ENCODE measurements around the gene KRT77.
"Not testable (repeated sequence)": the region's sequence is repeated elsewhere in the genome, so short reads cannot be mapped to it uniquely, and the experiment has no call there.

Gene KRT77

GRCh38 chr12:52673713-52674432 is 29.5 kb downstream of the KRT77 start:
- no peak for DNase-seq

GRCh38 chr12:52673217-52673616 is 30.1 kb downstream of the KRT77 start:
- DNase-seq = no peak

DNA sequence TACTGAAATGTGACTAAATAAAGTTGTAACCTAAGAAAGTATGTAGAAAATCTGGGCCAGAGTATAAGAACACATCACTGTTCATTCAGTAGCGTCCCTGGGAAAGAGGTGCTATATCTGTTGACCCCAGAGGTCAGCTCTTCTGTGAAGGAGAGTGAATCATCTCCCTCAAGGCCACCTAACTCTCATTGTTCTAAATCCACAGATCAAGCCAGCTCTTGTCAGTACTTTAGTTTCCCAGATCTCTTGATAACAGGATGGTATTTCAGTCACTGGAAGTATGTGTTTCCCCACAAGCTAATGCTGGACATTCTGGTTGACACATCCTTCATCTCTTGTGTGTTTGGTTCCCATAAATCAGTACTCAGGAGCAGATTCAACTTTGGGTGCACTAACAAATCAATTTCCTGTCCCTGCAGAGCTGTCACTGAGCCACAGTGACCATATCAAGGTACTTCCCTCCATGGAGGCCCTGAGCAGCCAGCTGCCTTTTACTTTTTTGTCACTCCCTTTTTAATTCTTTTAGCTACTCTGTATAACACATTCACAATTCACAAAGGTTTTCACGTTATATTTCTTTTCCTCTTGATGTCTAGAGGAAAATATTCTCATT is 30.9 kb downstream of the KRT77 start:
- DNase-seq = no peak

DNA sequence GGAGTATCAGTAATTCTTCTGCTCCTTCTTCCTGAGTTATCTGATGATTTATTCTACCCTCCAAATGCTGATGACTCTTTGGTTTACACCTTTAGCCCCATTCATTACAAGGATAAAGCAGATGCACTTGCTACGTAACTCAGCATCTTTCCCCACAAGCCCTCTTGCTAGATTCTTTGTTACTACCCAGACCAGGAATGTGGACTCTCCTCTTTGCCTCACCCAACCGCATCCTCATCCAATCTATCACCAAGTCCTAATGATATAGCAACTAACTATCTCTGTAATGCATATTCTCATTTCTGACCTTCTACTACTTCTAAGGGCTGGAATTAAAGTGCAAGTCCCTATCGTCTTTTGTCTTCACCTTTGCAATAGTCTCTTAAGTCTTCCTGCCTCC is 32.4 kb downstream of the KRT77 start:
- DNase-seq = no peak

DNA sequence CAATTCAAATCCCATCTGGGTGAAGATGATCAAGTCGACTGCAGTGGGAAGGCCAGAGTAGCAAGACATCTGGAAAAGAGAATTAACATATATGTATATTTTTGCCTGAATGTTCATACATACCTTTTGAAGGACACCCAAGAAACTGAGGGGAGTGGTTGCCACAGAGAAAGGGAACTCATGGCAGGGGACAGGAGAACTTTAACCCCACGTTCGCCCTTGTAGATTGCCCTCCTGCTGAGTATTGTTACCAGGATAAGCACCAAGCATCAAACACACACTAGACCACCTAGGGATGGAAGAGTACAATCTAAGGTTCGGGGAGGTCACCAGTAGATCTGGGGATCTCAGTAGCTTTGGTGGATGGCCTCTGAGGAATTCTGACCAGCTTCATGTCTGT is 32.8 kb downstream of the KRT77 start:
- DNase-seq = no peak

GRCh38 chr12:52669941-52670340 is 33.4 kb downstream of the KRT77 start:
- not testable (repeated sequence) for DNase-seq

DNA sequence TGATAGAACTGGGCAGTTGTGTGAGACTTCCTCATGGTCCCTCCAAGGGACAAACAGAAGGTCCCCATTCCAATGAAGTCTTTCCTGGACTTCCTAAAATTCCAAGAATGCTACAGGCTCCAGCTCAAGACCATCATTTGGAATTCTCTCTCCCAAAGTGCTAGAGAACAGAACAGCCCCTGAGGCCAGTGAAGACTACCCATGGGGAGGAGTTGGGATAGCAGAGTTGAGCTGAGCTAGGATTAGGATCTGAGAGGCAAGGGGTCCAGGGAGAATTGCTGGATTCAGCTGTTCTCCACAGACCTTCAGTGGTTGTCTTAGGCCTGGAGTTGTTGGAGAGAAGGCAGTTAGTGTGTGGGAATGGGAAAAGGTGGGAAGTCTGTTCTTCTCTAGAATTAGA is 33.9 kb downstream of the KRT77 start:
- DNase-seq = no peak

GRCh38 chr12:52667931-52668330 is 35.4 kb downstream of the KRT77 start:
- no peak for DNase-seq

DNA sequence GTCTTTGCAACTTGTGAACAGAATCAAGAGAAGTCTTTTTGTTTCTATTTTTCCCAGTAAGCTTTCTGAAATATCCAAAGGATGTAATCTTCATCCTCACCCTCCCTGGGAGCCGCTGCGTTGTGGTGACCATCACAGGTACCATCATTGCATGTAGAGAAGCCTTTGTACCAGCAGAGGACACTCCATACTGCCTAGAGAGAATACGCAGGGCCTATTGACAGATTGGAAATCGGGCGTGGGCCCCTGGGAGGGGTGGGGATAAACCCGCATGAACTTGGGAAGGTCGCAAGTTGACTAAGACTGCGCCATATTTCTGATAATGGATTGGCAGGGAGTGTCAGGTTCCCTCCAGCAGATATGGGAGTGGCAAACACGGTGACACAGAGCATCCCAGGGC is 35.8 kb downstream of the KRT77 start:
- no peak for DNase-seq

GRCh38 chr12:52666471-52666870 is 36.9 kb downstream of the KRT77 start:
- DNase-seq = no peak

- no peak for DNase-seq
Observed at GRCh38 chr12:52663420-52663819, 39.9 kb downstream of the KRT77 start.

DNA sequence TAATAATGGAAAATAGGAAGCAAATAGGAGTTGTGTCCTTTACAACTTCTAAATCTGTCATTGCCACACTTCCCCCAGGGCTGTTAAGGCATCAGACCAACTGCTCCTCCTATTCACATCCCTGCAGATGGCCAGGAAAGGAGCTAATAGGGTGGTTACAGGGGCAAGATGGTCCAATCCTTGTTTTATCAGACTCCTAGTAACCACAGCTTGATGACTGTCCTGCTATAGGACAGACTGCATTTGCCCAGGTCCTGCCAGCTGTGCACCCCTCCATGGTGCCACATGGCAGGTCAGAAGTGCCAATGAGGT is 40.5 kb downstream of the KRT77 start:
- no peak for DNase-seq

DNA sequence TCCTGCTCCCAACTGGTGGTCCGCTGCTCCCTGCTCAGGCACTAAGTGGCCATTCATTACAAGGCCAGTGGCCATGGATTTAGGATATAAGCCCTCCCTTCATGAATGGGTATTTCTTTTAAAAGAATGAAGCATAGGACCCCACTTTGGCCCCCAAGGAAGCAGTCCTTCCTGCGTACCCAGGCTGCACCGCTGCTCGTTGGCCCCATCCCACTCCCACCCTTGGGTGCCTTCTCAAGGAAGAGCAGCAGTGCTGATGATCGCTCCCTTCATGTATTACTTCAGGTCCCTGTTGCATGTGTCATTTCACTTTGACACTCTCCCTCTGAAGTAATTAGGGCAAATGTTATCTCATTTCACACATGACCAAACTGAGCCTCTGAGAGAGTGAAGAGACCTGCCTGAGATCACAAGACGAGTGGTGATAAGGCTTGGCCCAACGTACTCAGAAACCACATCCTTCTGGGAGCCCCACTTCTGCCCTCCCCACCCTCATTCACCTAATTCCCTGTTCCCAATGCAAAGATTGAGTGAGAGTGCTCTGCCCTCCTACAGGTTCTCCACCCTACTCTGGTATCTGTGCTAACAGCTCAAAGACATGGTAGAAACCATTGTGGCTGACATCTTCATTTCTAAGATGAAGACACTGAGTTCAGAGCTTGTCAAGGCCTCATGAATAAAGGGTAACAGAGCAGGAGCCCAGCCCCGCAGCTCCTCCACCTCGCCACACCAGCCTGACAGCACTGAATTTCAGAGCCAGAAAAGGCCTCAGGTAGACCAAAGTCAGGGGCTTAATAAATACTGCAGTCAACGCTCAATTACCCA is 41.0 kb downstream of the KRT77 start:
- DNase-seq = no peak

DNA sequence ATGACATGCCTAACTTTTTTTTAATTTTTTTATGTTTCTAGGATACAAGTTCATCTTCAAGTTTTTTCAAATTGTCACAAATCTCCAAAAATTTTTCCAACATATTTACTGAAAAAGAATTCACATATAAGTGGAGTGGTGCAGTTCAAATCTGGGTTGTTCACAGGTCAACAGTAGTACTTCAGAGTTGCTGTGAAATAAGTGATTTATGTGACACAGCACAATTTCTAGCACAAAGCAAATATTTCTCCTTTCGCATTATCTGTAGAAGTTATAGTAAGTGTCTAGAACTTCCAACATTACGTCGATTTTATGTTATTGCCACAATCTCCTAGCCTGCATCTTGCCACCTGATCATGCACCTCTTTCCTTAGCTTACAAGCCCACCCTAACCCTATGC is 41.7 kb downstream of the KRT77 start:
- no peak for DNase-seq

- DNase-seq = no peak
Observed at GRCh38 chr12:52660934-52661499, 42.3 kb downstream of the KRT77 start.

DNA sequence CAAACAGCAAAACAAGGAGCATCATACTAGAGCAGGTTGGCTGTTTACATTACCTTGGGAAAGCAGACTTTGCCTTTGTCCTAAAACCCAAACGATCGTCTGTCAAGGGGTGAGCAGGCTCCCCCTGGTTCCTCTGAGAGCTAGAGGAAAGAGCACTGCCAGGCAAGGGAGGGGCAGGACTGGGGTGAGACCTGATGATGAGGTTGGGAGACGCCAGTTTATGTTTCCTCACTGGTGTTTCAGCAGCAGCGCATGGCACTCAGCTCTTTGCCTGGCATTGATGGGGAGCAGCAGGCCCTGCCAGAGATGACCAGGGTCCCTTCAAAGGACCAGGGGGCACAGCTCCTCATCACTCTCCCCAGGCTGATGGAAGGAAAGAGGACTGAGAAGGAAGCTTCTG is 43.4 kb downstream of the KRT77 start:
- DNase-seq = no peak

GRCh38 chr12:52659395-52659794 is 43.9 kb downstream of the KRT77 start:
- no peak for DNase-seq

GRCh38 chr12:52658196-52658595 is 45.1 kb downstream of the KRT77 start:
- DNase-seq = no peak

DNA sequence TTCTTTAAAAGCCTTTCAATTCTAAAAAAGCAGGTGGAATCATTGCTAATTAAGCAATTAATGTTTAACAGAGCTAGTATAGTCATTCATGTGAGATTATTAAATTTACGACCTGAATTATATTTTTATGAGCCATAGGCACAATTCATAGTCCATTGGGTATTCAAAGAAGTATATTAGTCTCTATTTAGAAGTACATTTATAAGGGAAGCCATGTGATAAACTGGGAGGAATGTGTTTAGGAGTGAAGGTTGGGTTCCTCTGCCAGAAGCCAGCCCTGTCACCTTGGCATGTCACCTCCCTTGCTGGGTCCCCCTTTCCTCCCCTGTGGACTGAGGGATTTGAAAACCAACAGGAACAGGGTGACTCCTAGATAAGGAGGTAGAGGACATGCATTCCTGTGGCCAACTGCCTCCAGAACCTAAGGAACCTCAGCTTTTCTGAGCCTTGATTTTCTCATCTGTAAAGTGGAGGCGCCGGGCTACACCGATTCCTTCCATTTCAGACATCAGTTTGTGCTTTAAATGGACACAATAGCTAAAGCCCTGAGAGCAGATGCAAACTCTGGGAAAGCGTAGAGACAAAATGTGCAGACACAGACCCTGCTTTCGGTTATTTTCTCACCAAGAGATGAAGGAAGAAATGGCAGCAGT is 45.9 kb downstream of the KRT77 start:
- DNase-seq = no peak

- no peak for DNase-seq
Observed at GRCh38 chr12:52656616-52657015, 46.7 kb downstream of the KRT77 start.

DNA sequence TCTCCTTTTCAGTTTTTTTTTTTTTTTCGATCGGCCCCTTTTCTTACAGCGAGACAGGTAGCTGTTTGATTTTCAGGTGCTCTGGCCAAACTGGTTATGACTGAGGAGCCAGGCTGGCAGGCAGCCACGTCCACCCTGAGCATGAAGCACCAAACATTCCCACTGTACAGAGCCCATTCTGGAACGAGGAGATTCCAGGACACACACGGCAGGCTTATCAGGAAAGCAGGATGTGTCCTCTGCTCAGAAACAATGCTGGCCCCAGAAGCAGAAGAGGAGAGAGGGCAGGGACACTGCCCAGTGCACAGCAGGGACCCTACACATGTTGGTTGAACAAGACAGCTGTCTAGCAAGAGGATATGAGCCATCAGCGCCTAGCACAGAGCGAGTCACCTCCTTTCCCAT is 47.6 kb downstream of the KRT77 start:
- no peak for DNase-seq

- no peak for DNase-seq
Observed at GRCh38 chr12:52655251-52655650, 48.1 kb downstream of the KRT77 start.

DNA sequence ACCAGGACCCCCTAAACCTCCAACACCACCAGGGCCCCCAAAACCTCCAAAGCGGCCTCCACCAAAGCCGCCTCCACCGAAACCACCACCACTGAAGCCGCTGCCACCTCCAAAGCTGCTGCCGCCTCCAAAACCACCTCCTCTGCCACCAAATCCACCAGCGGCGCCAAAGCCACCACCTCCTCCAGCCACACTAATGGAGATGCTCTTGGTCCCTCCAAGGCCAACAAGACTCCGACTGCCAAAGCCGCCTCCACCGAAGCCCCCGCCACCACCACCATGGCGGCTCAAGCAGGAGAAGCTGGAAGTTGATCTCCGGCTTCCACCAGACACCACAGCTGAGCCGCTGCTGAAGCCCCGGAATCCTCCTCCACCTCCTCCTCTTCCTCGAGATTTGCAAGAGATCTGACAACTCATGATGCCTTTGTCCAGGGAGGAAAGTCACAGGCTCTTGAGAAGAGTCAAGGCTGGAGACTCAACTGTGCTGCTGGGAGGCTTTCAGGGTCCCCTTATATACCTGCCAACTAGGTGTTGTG is 51.5 kb downstream of the KRT77 start, which contains the start of gene KRT2:
TSS of gene KRT2 (minus strand) at position 486 of the 536 bp plus-strand sequence. CDS start at position 417, 69 bp downstream.
- DNase-seq = no peak
